ENCODE data around the gene OR4D9.

The OR4D9 gene

GRCh38 chr11:59501931-59502330 is 9.4 kb upstream of the OR4D9 start:
- ATAC-seq: no peak
- no peak for TF ChIP-seq RARB (CRISPR knock-in tag; IDR thresholded peaks at IDR 0.05)
- no peak for TF ChIP-seq ZNF70 (CRISPR knock-in tag; IDR thresholded peaks at IDR 0.05)
- TF ChIP-seq, protein P1, sequence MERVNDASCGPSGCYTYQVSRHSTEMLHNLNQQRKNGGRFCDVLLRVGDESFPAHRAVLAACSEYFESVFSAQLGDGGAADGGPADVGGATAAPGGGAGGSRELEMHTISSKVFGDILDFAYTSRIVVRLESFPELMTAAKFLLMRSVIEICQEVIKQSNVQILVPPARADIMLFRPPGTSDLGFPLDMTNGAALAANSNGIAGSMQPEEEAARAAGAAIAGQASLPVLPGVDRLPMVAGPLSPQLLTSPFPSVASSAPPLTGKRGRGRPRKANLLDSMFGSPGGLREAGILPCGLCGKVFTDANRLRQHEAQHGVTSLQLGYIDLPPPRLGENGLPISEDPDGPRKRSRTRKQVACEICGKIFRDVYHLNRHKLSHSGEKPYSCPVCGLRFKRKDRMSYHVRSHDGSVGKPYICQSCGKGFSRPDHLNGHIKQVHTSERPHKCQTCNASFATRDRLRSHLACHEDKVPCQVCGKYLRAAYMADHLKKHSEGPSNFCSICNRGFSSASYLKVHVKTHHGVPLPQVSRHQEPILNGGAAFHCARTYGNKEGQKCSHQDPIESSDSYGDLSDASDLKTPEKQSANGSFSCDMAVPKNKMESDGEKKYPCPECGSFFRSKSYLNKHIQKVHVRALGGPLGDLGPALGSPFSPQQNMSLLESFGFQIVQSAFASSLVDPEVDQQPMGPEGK (CRISPR knock-in tag; IDR thresholded peaks at IDR 0.05; ENCODE audit: borderline replicate concordance): no peak
- no peak for TF ChIP-seq GLIS3 (CRISPR knock-in tag; IDR thresholded peaks at IDR 0.05)
- TF ChIP-seq CSDC2 (CRISPR knock-in tag; IDR thresholded peaks at IDR 0.05): no peak
- TF ChIP-seq POU6F1 (CRISPR knock-in tag; IDR thresholded peaks at IDR 0.05; ENCODE audit: borderline replicate concordance, low read depth): no peak
- no peak for TF ChIP-seq TOX (CRISPR knock-in tag; IDR thresholded peaks at IDR 0.05; ENCODE audit: borderline replicate concordance)
- no peak for TF ChIP-seq ZFP3 (CRISPR knock-in tag; IDR thresholded peaks at IDR 0.05)

DNA sequence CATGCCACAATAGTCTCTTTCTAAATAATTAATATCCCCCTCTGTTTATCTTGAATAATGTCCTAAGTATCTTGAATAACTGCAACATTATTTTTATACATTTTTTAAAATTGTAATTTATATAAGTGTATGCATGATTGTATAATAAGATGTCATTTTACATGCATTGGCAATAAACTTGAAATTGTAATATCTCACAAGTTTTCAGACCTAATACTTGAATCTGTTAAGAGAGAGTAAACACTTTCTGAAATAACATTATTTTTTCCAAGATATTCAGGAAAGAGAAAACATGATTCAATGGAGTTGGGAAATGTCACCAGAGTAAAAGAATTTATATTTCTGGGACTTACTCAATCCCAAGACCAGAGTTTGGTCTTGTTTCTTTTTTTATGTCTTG is 8.1 kb upstream of the OR4D9 start, which contains the start of gene OR4D11:
TSS of gene OR4D11 (plus strand) at position 301 of the 400 bp plus-strand sequence. CDS start at position 301, 0 bp downstream.
- no peak for ATAC-seq
- TF ChIP-seq ZFP3 (CRISPR knock-in tag; IDR thresholded peaks at IDR 0.05) (no peak), TOX (CRISPR knock-in tag; IDR thresholded peaks at IDR 0.05; ENCODE audit: borderline replicate concordance) (no peak), POU6F1 (CRISPR knock-in tag; IDR thresholded peaks at IDR 0.05; ENCODE audit: borderline replicate concordance, low read depth) (no peak), ZNF565 (CRISPR knock-in tag; conservative IDR thresholded peaks at IDR 0.05; ENCODE audit: low read depth) (no peak), ZFP30 (CRISPR knock-in tag; IDR thresholded peaks at IDR 0.05) (no peak), TSHZ2 (CRISPR knock-in tag; IDR thresholded peaks at IDR 0.05) (no peak), ESRRG (CRISPR knock-in tag; IDR thresholded peaks at IDR 0.05) (no peak), SNAI2 (CRISPR knock-in tag; IDR thresholded peaks at IDR 0.05) (no peak), CREB5 (CRISPR knock-in tag; IDR thresholded peaks at IDR 0.05; ENCODE audit: low read depth) (no peak)
- TF ChIP-seq, protein P2, sequence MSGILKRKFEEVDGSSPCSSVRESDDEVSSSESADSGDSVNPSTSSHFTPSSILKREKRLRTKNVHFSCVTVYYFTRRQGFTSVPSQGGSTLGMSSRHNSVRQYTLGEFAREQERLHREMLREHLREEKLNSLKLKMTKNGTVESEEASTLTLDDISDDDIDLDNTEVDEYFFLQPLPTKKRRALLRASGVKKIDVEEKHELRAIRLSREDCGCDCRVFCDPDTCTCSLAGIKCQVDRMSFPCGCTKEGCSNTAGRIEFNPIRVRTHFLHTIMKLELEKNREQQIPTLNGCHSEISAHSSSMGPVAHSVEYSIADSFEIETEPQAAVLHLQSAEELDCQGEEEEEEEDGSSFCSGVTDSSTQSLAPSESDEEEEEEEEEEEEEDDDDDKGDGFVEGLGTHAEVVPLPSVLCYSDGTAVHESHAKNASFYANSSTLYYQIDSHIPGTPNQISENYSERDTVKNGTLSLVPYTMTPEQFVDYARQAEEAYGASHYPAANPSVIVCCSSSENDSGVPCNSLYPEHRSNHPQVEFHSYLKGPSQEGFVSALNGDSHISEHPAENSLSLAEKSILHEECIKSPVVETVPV (CRISPR knock-in tag; IDR thresholded peaks at IDR 0.05): no peak

- ATAC-seq: no peak
- TF ChIP-seq PPARA (CRISPR knock-in tag; IDR thresholded peaks at IDR 0.05; ENCODE audit: borderline replicate concordance) (no peak), CSDC2 (CRISPR knock-in tag; IDR thresholded peaks at IDR 0.05) (no peak), GLIS3 (CRISPR knock-in tag; IDR thresholded peaks at IDR 0.05) (no peak), POU6F1 (CRISPR knock-in tag; IDR thresholded peaks at IDR 0.05; ENCODE audit: borderline replicate concordance, low read depth) (no peak), OSR1 (CRISPR knock-in tag; IDR thresholded peaks at IDR 0.05) (no peak), TSHZ2 (CRISPR knock-in tag; IDR thresholded peaks at IDR 0.05) (no peak), ZNF8 (CRISPR knock-in tag; IDR thresholded peaks at IDR 0.05) (no peak), ZFP30 (CRISPR knock-in tag; IDR thresholded peaks at IDR 0.05) (no peak), ZFP3 (CRISPR knock-in tag; IDR thresholded peaks at IDR 0.05) (no peak), SNAI2 (CRISPR knock-in tag; IDR thresholded peaks at IDR 0.05) (no peak), ESRRG (CRISPR knock-in tag; IDR thresholded peaks at IDR 0.05) (no peak), ZNF565 (CRISPR knock-in tag; conservative IDR thresholded peaks at IDR 0.05; ENCODE audit: low read depth) (no peak), RARB (CRISPR knock-in tag; IDR thresholded peaks at IDR 0.05) (no peak)
- TF ChIP-seq, protein P1 (CRISPR knock-in tag; IDR thresholded peaks at IDR 0.05; ENCODE audit: borderline replicate concordance): no peak
These were observed 336 bp downstream of the OR4D9 start for GRCh38 chr11:59511675-59512074.

Data from SK-N-SH treated with all-trans-retinoic acid at 6 μM for 48 hours (cell line).